ENCODE measurements around the gene CPXCR1.
"Not testable (repeated sequence)": the region's sequence is repeated elsewhere in the genome, so short reads cannot be mapped to it uniquely, and the experiment has no call there.

The CPXCR1 gene

DNA sequence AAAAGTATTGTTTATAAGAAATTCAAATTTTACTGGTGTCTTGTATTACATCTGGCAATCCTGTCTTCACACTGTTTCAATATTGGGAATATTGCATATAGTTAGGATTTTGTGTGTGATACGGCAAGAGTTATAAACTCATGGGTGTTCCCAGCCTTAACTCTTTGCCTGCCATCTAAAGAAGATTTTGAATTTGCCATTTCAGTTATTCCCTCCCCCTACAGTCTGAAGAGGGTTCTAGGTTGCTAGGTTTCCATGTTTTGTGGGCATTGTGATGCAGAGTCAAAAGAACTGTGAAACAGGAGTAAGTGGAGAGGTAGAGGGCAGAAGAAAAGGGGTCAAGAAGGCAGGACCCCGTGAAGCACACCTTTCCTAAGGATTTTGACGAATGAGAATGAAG lies at the start of gene CPXCR1:
TSS of gene CPXCR1 (plus strand) at position 301 of the 400 bp plus-strand sequence. CDS start 6,190 bp downstream, outside the sequence.
- DNase-seq (ENCODE audit: low read depth) = no peak

DNA sequence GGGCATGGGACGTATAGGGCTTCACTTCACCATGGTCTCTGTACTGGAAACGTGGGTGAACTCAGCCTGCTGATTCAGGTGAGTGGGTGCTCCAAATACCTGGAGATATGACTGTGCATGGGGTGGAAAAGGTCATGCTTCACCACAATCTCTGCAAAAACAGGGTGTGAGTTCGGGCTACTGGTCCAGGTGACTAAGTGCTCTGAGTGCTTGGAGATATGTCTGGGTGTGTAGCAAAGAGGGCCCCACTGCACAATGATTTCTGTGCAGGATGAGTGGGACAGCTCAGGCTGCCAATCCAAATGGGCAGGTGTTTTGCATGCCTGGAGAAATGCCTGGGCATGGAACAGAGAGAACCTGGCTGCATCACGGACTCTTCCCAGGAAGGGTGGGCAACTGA lies 11.2 kb upstream of the CPXCR1 start:
- no peak for DNase-seq (ENCODE audit: low read depth)

DNA sequence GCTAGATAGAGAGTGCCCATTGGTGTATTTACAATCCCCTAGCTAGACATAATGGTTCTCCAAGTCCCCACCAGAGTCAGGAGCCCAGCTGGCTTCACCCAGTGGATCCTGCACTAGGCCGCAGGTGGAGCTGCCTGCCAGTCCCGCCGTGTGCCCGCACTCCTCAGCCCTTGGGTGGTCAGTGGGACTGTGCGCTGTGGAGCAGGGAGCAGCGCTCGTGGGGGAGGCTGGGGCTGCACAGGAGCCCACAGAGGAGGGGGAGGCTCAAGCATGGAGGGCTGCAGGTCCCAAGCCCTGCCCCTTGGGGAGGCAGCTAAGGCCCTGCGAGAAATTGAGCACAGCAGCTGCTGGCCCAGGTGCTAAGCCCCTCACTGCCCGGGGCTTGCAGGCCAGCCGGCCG lies 810 bp upstream of the CPXCR1 start:
- not testable (repeated sequence) for DNase-seq (ENCODE audit: low read depth)

DNA sequence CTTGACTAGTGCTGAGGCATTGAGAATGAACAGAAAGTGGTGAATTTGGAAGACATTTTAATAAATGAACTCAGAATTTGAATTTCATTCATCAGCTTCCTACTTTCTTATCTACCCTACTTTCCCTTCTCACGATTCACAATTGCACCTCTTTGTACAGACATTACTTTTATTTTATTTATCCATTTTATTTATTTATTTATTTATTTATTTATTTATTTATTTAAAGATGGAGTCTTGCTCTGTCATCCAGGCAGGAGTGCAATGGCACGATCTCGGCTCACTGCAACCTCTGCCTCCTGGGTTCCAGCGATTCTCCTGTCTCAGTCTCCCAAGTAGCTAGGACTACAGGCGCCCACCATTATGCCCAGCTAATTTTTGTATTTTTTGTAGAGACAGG lies 5.3 kb downstream of the CPXCR1 start:
- DNase-seq (ENCODE audit: low read depth) = not testable (repeated sequence)

DNA sequence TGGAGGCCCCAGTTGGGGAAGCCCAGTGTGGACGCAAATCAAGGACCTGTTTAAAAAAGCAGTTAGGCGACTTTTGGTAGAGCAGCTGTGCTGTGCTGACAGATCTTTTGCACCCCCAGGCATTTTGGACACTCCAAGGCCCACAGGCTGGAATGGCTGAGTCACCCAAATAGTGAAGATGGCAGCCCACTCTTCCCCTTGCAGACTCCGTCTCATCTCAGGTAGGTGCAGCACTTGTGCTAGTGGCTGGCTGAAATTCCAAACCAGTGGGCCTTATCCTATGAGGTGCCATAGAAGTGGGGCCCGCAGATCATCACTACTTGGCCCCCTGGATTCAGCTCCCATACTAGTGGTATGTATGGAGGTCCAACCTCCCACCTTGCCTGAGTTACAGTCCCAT lies 42.8 kb downstream of the CPXCR1 start:
- DNase-seq (ENCODE audit: low read depth) = no peak
